Activated B cell treated with CpG ODN at 0.5 μM for 24 hours (primary cell): ENCODE results near the gene SDHB. TPM values are rescaled to one million over a fixed set of nuclear protein-coding genes. Genes with fewer than 3 reads are reported as not detected.

ENCODE experiments used
- ATAC-seq: fragments of 200-7000 bp; cut with Tn5 transposase; one replicate; pipeline ENCODE4 v1.10.0; 2021; ENCODE audit warnings: low read depth, mild to moderate bottlenecking, moderate library complexity
- CTCF ChIA-PET: fragments of 350-600 bp; sonication (Branson Sonifier 250); formaldehyde crosslinking; loops from one replicate; lab custom pipeline; 2021; ENCODE audit warnings: antibody characterized with exemption; lab: Charles Lee
- POLR2A ChIA-PET: fragments of 350-600 bp; sonication (Branson Sonifier 250); formaldehyde crosslinking; loops from one replicate; lab custom pipeline; 2021; ENCODE audit warnings: antibody characterized with exemption; lab: Charles Lee
- DNase-seq: peaks from one replicate; pipeline ENCODE4 v3.0.0; 2022
- H3K27ac Mint-ChIP-seq: one replicate; pipeline ENCODE4 v1.8.0; 2020; ENCODE audit warnings: mixed read lengths
- H3K27me3 Mint-ChIP-seq: one replicate; pipeline ENCODE4 v1.8.0; 2021; ENCODE audit warnings: mixed read lengths
- H3K36me3 Mint-ChIP-seq: one replicate; pipeline ENCODE4 v1.8.0; 2021; ENCODE audit warnings: low read depth, mixed read lengths
- H3K4me1 Mint-ChIP-seq: one replicate; pipeline ENCODE4 v1.8.0; 2021; ENCODE audit warnings: mixed read lengths
- H3K4me3 Mint-ChIP-seq: one replicate; pipeline ENCODE4 v1.8.0; 2020; ENCODE audit warnings: mild to moderate bottlenecking, mixed read lengths
- H3K9me3 Mint-ChIP-seq: one replicate; pipeline ENCODE4 v1.8.0; 2020; ENCODE audit warnings: mixed read lengths
- CTCF ChIP-seq: fragments of 200-600 bp; IDR thresholded peaks from one replicate; pipeline ENCODE4 v1.8.0; 2022; ENCODE audit warnings: antibody characterized with exemption, mild to moderate bottlenecking
- intact Hi-C: fragments of 100-400 bp; cut with micrococcal nuclease; formaldehyde crosslinking; loops from one replicate; pipeline ENCODE4 v1.15.1; 2024
- total RNA-seq: library from RNA; stranded (reverse); gene quantifications from 2 replicates; pipeline ENCODE4 v1.2.3, GENCODE V29; 2022

SDHB gene
- total RNA-seq, 1 donor from 2014 or later, result 70.7 TPM

- ATAC-seq, result no peak
- Mint-ChIP-seq H3K27ac (no peak overlapping the region), H3K4me3 (peak overlapping the region; percentile 81), H3K36me3 (peaks cover 3% of the 10 kb centered on the region), H3K27me3 (no peaks in the 10 kb centered on the region), H3K9me3 (no peaks in the 10 kb centered on the region), H3K4me1 (peaks cover 24% of the 10 kb centered on the region)
- CTCF ChIA-PET, result no interaction called here
- TF ChIP-seq CTCF, result no peak
- intact Hi-C loops, result no loop called here
- DNase-seq, result no peak
- POLR2A ChIA-PET, result interaction anchor here (0.5 to 1.1 kb wide), 3 partner anchors 28 to 430 kb away, joined by 5 to 10 read pairs (median 7); partner anchors contain the start of gene RCC2
Observed at GRCh38 chr1:17009706-17010105, 44.1 kb downstream of the SDHB start.

- no peak overlapping the region for H3K4me3 Mint-ChIP-seq
- POLR2A ChIA-PET, result no interaction called here
- CTCF ChIA-PET, result no interaction called here
- DNase-seq, result no peak
- intact Hi-C loops, result no loop called here
- no peaks in the 10 kb centered on the region for H3K27me3 Mint-ChIP-seq
- no peak for ATAC-seq
- no peaks in the 10 kb centered on the region for H3K9me3 Mint-ChIP-seq
- no peak for TF ChIP-seq CTCF
- no peak overlapping the region for H3K27ac Mint-ChIP-seq
- H3K4me1 Mint-ChIP-seq, result peaks cover 24% of the 10 kb centered on the region
- H3K36me3 Mint-ChIP-seq, result peaks cover 14% of the 10 kb centered on the region
Observed at GRCh38 chr1:17008208-17008855, 45.5 kb downstream of the SDHB start.

- DNase-seq, result no peak
- peaks cover 22% of the 10 kb centered on the region for H3K4me1 Mint-ChIP-seq
- ATAC-seq, result no peak
- H3K36me3 Mint-ChIP-seq, result peaks cover 23% of the 10 kb centered on the region
- H3K27ac Mint-ChIP-seq, result no peak overlapping the region
- TF ChIP-seq CTCF, result no peak
- no peaks in the 10 kb centered on the region for H3K27me3 Mint-ChIP-seq
- H3K4me3 Mint-ChIP-seq, result no peak overlapping the region
- no peaks in the 10 kb centered on the region for H3K9me3 Mint-ChIP-seq
- ChIA-PET CTCF (no interaction called here), POLR2A (interaction anchor here (0.6 kb wide), 1 partner anchor 493 kb away, joined by 3 read pairs; no protein-coding TSS in a partner anchor)
- intact Hi-C loops, result no loop called here
Observed at GRCh38 chr1:17007121-17007520, 46.7 kb downstream of the SDHB start.

GRCh38 chr1:17005365-17005740 is 48.5 kb downstream of the SDHB start:
- ATAC-seq (no peak), DNase-seq (no peak)
- TF ChIP-seq CTCF, result no peak
- POLR2A ChIA-PET, result no interaction called here
- H3K4me3 Mint-ChIP-seq, result no peak overlapping the region
- H3K4me1 Mint-ChIP-seq, result peaks cover 11% of the 10 kb centered on the region
- no peaks in the 10 kb centered on the region for H3K9me3 Mint-ChIP-seq
- CTCF ChIA-PET, result no interaction called here
- H3K27ac Mint-ChIP-seq, result no peak overlapping the region
- peaks cover 33% of the 10 kb centered on the region for H3K36me3 Mint-ChIP-seq
- intact Hi-C loops, result no loop called here
- no peaks in the 10 kb centered on the region for H3K27me3 Mint-ChIP-seq

- intact Hi-C loops, result no loop called here
- CTCF ChIA-PET, result no interaction called here
- ATAC-seq (no peak), DNase-seq (no peak)
- Mint-ChIP-seq H3K4me1 (peaks cover 5% of the 10 kb centered on the region), H3K9me3 (no peaks in the 10 kb centered on the region), H3K36me3 (peaks cover 36% of the 10 kb centered on the region), H3K4me3 (no peak overlapping the region), H3K27ac (no peak overlapping the region), H3K27me3 (no peaks in the 10 kb centered on the region)
- POLR2A ChIA-PET, result interaction anchor here (0.6 kb wide), 1 partner anchor 23 kb away, joined by 8 read pairs; no protein-coding TSS in a partner anchor
- no peak for TF ChIP-seq CTCF
Observed at GRCh38 chr1:17004466-17005364, 49.1 kb downstream of the SDHB start.
